HepG2 (cell line): ENCODE measurements around the gene IFNAR2. TPM values are rescaled to one million over a fixed set of nuclear protein-coding genes. Genes with fewer than 3 reads are reported as not detected.

Experiments used
- CC2D1A ChIP-seq: sonication (generic); formaldehyde crosslinking; IDR thresholded peaks from 2 replicates; pipeline ENCODE4 v1.8.1; 2023; ENCODE audit warnings: mild to moderate bottlenecking, missing genetic modification reagents
- RAD21 ChIP-seq: fragments of 450-650 bp; formaldehyde crosslinking; IDR thresholded peaks from 2 replicates; pipeline ENCODE4 v1.5.0; 2020; ENCODE audit warnings: mild to moderate bottlenecking
- polyA plus RNA-seq, 8 experiments: library from polyadenylated mRNA; depleted of rRNA in 3 of 8; stranded (reverse) in 7 of 8; unstranded in 1 of 8; fragments of >200 nt; fragmentation: Illumina TruSeq in 4 of 8; extraction: Trizol in 4 of 8; gene quantifications; 2 replicates each; pipeline versions ENCODE4 v1.2.1 to v1.2.3, GENCODE V29; 2011 to 2016; ENCODE audit warnings: low read depth in 4 of 8, missing spikeins in 1 of 8, mixed read lengths in 1 of 8; ENCODE audit not compliant: insufficient read depth in 1 of 8
- total RNA-seq, 5 experiments: library from RNA; depleted of rRNA; stranded (reverse); fragments of >200 nt; fragmentation: Illumina TruSeq; extraction: Trizol; gene quantifications; 2 replicates each; pipeline ENCODE4 v1.2.3, GENCODE V29; 2016; ENCODE audit warnings: low read depth in 1 of 5
- TF ChIP-seq, protein P1 (sequence below): sonication (generic); formaldehyde crosslinking; IDR thresholded peaks from 2 replicates; pipeline ENCODE4 v1.9.0; 2021; ENCODE audit warnings: mild to moderate bottlenecking, missing genetic modification reagents
- TF ChIP-seq, protein P2 (sequence below): sonication (generic); formaldehyde crosslinking; conservative IDR thresholded peaks from 2 replicates; pipeline ENCODE4 v1.4.0; 2020; ENCODE audit warnings: missing genetic modification reagents
- TF ChIP-seq, protein P3 (sequence below): sonication (generic); formaldehyde crosslinking; IDR thresholded peaks from 2 replicates; pipeline ENCODE4 v1.4.0; 2020; ENCODE audit warnings: missing genetic modification reagents
- TF ChIP-seq, protein P4 (sequence below), 2 experiments: fragments of 450-650 bp in 1 of 2; sonication (generic) in 1 of 2; formaldehyde crosslinking; IDR thresholded peaks; 2 replicates each; pipeline versions ENCODE4 v1.5.0 to v1.8.0; 2020 to 2022; ENCODE audit warnings: mild to moderate bottlenecking in 1 of 2, missing genetic modification reagents in 1 of 2
- TF ChIP-seq, protein P5 (sequence below): sonication (generic); formaldehyde crosslinking; IDR thresholded peaks from 2 replicates; pipeline ENCODE4 v1.5.1; 2020; ENCODE audit warnings: missing genetic modification reagents, mild to moderate bottlenecking, borderline replicate concordance

Gene IFNAR2
- total and polyA plus RNA-seq, 2 of the 13 experiments (the other 11 are each of a cell fraction or from before 2014, with no cell fraction given) = 5.1 to 24.1 TPM

DNA sequence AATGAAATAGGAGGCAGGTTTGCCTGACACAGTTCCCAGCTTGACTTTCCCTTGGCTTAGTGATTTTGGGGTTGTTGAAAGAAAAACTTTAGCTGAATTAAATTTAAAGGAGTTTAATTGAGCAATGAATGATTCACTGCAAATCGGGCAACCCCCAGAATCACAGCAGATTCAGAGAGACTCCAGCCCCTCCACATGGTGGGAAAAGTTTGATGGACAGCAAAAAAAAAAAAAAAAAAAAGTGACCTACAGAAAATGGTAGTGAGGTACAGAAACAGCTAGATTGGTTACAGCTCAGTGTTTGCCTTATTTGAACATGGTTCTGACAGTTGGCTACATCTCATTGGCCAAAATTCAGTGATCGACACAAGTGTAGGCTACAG is 12.6 kb upstream of the IFNAR2 start (continued):
- TF ChIP-seq, protein P1, sequence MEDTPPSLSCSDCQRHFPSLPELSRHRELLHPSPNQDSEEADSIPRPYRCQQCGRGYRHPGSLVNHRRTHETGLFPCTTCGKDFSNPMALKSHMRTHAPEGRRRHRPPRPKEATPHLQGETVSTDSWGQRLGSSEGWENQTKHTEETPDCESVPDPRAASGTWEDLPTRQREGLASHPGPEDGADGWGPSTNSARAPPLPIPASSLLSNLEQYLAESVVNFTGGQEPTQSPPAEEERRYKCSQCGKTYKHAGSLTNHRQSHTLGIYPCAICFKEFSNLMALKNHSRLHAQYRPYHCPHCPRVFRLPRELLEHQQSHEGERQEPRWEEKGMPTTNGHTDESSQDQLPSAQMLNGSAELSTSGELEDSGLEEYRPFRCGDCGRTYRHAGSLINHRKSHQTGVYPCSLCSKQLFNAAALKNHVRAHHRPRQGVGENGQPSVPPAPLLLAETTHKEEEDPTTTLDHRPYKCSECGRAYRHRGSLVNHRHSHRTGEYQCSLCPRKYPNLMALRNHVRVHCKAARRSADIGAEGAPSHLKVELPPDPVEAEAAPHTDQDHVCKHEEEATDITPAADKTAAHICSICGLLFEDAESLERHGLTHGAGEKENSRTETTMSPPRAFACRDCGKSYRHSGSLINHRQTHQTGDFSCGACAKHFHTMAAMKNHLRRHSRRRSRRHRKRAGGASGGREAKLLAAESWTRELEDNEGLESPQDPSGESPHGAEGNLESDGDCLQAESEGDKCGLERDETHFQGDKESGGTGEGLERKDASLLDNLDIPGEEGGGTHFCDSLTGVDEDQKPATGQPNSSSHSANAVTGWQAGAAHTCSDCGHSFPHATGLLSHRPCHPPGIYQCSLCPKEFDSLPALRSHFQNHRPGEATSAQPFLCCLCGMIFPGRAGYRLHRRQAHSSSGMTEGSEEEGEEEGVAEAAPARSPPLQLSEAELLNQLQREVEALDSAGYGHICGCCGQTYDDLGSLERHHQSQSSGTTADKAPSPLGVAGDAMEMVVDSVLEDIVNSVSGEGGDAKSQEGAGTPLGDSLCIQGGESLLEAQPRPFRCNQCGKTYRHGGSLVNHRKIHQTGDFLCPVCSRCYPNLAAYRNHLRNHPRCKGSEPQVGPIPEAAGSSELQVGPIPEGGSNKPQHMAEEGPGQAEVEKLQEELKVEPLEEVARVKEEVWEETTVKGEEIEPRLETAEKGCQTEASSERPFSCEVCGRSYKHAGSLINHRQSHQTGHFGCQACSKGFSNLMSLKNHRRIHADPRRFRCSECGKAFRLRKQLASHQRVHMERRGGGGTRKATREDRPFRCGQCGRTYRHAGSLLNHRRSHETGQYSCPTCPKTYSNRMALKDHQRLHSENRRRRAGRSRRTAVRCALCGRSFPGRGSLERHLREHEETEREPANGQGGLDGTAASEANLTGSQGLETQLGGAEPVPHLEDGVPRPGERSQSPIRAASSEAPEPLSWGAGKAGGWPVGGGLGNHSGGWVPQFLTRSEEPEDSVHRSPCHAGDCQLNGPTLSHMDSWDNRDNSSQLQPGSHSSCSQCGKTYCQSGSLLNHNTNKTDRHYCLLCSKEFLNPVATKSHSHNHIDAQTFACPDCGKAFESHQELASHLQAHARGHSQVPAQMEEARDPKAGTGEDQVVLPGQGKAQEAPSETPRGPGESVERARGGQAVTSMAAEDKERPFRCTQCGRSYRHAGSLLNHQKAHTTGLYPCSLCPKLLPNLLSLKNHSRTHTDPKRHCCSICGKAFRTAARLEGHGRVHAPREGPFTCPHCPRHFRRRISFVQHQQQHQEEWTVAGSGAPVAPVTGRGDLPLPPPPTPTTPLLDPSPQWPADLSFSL (CRISPR knock-in tag) = no peak
- TF ChIP-seq, protein P2, sequence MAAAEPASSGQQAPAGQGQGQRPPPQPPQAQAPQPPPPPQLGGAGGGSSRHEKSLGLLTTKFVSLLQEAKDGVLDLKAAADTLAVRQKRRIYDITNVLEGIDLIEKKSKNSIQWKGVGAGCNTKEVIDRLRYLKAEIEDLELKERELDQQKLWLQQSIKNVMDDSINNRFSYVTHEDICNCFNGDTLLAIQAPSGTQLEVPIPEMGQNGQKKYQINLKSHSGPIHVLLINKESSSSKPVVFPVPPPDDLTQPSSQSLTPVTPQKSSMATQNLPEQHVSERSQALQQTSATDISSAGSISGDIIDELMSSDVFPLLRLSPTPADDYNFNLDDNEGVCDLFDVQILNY = no peak
- TF ChIP-seq, protein P3, sequence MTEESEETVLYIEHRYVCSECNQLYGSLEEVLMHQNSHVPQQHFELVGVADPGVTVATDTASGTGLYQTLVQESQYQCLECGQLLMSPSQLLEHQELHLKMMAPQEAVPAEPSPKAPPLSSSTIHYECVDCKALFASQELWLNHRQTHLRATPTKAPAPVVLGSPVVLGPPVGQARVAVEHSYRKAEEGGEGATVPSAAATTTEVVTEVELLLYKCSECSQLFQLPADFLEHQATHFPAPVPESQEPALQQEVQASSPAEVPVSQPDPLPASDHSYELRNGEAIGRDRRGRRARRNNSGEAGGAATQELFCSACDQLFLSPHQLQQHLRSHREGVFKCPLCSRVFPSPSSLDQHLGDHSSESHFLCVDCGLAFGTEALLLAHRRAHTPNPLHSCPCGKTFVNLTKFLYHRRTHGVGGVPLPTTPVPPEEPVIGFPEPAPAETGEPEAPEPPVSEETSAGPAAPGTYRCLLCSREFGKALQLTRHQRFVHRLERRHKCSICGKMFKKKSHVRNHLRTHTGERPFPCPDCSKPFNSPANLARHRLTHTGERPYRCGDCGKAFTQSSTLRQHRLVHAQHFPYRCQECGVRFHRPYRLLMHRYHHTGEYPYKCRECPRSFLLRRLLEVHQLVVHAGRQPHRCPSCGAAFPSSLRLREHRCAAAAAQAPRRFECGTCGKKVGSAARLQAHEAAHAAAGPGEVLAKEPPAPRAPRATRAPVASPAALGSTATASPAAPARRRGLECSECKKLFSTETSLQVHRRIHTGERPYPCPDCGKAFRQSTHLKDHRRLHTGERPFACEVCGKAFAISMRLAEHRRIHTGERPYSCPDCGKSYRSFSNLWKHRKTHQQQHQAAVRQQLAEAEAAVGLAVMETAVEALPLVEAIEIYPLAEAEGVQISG (CRISPR knock-in tag) = no peak
- TF ChIP-seq CC2D1A (CRISPR knock-in tag) (no peak), RAD21 (CRISPR knock-in tag) (no peak)
- TF ChIP-seq, protein P4, sequence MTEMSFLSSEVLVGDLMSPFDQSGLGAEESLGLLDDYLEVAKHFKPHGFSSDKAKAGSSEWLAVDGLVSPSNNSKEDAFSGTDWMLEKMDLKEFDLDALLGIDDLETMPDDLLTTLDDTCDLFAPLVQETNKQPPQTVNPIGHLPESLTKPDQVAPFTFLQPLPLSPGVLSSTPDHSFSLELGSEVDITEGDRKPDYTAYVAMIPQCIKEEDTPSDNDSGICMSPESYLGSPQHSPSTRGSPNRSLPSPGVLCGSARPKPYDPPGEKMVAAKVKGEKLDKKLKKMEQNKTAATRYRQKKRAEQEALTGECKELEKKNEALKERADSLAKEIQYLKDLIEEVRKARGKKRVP (CRISPR knock-in tag; IDR thresholded peaks at IDR 0.05) = no peak
- TF ChIP-seq, protein P5, sequence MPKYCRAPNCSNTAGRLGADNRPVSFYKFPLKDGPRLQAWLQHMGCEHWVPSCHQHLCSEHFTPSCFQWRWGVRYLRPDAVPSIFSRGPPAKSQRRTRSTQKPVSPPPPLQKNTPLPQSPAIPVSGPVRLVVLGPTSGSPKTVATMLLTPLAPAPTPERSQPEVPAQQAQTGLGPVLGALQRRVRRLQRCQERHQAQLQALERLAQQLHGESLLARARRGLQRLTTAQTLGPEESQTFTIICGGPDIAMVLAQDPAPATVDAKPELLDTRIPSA = no peak
- TF ChIP-seq, all 625 proteins: peak for 0
